IPS-11a (cell line): ENCODE measurements around the gene SSBP4.
"Not testable (repeated sequence)": the region's sequence is repeated elsewhere in the genome, so short reads cannot be mapped to it uniquely, and the experiment has no call there.

ENCODE experiments used
- H3K4me3 ChIP-seq: one replicate; pipeline ENCODE4 v1.5.1; 2013; ENCODE audit warnings: low read depth, low read length, control low read depth

SSBP4 gene

DNA sequence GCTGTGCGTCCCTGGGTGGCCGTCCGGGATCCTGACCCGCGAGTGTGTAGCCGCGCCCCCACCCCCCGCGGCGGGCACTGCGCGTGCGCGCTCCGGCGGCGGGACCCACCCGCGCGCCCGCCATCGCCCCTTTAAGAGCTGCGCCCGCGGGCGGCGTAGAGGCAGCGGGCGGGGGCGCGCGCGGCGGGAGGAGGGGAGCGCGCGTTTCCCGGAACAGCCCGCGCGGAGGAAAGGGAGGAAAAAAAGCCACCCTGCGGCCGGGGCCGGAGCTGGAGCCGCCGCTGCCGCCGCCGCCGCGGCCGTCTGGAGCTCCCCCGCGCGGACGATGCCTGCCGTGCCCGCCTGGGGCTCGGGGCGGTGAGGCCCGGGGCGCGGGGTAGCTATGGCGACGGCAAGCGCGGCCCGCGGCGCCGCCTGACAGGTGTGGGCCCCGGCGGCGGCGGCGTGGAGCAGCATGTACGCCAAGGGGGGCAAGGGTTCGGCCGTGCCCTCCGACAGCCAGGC lies at the start of gene SSBP4:
Gene SSBP4 (plus strand): TSS at position 204 of the 504 bp plus-strand sequence. CDS start 251 bp downstream, at position 455.
- peak within 1 kb of the TSS; percentile 41 for H3K4me3 ChIP-seq

DNA sequence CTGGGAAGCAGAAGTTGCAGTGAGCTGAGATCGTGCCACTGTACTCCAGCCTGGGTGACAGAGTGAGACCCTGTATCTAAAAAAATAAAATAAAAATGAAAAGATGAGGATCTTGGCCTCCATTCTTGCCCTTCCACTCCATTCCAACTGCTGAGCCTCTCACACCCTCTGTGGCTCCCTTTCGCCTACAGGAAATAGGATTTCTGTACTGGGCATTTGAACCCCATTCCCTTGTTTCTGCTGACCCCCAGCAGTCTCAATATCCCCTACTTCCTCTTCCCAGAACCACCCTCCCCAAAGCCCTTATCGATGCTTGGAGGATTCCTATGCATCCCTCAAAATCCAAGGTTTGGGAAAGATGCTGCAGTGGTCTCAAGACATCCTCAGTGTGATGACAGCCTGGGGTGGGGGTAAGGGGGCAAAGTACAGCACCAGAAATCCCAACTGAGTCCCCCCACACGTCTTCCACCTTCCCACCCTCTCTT lies 45.7 kb upstream of the SSBP4 start:
- no peak overlapping the region for H3K4me3 ChIP-seq

DNA sequence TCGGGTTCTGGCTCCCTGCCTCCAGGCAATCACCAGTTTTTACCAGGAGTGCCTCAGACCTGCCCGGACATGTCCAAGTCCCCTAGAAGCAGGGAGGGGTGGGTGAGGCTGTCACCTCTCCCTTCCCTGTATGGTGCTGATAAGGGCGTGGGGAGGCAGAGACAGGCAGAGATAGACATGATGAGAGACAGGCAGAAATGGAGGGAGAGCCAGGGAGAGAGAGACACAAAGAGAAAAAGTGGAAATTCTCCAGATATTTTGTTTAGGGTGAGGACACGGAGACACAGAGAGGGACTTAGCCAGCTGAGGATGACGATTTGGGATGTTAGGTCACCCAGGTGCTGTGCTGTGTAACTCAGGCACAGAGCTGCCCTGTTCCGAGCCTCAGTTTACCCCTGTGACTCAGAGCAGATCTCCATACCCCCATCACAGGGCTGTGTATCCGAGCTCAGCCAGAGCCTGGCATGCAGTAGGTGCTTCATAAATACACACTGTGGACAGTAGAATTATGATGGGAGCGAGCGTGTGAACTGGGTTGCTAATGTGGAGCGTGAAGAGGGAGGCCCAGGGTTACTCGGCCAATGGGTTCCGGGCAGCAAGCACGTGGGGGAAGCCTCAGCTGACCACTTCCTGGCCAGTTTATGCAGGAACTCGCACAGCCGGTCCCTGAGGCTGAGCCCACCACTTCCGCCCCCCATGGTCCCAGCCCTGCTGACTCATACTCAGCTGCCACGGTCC lies 45.1 kb upstream of the SSBP4 start:
- no peak overlapping the region for H3K4me3 ChIP-seq

DNA sequence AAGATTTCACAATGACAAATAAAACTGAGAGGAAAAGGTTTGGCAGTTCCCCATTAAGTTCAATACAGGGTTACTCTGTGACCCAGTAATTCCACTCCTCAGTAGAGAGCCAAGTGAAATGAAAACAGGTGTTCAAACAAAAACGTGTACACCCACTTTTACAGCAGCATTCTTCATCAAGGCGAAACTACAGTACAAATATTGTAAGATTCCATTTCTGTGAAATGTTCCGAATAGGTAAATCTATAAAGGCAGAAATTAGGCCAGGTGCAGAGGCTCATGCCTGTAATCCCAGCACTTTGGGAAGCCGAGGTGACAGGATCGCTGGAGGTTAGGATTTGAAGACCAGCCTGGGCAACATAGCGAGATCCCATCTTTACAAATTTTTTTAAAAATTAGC lies 42.2 kb upstream of the SSBP4 start:
- H3K4me3 ChIP-seq, result no peak overlapping the region

DNA sequence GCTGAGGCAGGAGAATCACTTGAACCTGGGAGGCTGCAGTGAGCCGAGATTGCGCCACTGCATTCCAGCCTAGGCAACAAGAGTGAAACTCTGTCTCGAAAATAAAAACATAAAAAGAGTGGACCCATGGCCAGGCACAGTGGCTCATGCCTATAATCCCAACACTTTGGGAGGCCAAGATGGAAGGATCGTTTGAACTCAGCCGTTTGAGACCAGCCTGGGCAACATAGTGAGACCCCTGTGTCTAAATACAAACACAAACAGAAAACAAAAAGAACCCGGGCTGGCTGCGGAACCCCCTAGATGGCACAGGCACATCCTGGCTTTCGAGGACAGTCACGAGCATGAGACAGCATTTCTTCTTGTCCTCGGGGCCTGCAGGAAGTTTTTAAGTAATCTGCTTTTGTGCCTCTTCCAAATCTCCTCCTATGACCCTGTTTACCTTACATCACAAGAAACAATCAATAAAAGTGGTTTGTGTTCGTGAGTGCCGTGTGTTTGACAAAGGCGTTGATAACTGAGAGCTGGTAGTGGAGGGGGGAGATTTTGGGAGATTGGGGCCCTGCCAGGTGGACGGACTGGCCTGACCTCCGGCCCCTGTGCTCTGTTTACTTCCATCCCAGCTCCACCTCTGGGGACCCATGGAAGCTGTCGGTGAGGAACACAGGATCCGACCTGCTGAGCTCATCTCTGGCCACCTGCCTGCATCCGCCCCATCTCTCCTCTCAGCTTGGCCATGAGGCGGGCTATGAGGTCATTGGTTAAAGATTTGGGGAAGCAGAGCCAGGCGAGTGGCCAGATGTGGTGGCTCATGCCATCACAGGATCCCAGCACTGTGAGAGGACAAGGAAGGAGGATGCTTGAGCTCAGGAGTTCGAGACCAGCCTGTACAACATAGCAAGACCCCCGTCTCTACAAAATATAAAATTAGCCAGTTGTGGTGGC lies 39.1 kb upstream of the SSBP4 start:
- no peak overlapping the region for H3K4me3 ChIP-seq

DNA sequence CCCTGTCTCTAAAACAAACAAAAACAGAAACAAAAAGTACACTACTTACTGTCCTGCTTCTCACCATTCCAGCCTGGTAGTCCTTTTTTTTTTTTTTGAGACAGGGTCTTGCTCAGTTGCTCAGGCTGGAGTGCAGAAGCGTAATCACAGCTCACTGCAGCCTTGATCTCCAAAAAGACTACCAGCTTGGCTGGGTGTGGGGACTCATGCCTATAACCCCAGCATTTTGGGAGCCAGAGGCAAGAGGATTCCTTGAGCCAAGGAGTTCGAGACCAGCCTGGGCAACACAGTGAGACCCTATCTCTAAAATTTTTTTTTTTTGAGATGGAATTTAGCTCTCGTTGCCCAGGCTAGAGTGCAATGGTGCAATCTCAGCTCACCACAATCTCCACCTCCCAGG lies 38.4 kb upstream of the SSBP4 start:
- H3K4me3 ChIP-seq, result no peak overlapping the region

DNA sequence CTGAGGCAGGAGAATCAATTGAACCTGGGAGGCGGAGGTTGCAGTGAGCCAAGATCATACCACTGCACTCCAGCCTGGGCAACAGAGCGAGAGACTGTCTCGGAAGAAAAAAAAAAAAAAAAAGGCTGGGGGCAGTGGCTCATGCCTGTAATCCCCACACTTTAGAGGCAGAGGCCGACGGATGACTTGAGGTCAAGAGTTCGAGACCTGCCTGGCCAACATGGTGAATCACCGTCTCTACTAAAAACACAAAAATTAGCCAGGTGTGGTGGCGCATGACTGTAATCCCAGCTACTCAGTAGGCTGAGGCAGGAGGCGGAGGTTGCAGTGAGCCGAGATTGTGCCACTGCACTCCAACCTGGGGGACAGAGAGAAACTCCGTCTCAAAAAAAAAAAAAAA lies 35.6 kb upstream of the SSBP4 start:
- not testable (repeated sequence) for H3K4me3 ChIP-seq

DNA sequence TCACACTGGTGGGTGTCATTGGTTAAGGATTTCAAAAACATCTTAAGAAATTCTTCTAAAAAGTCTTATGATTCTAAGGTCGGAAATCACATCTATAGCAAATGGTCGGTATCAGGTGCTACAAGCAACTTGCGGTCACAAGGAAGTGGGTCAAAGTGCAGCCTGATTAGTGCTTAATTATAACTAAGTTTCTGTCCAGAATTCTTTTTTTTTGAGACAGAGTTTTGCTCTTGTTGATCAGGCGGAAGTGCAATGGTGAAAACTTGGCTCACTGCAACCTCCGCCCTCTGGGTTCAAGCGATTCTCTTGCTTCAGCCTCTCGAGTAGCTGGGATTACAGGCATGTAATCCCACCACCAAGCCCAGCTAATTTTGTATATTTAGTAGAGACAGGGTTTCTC lies 34.4 kb upstream of the SSBP4 start:
- H3K4me3 ChIP-seq, result no peak overlapping the region

DNA sequence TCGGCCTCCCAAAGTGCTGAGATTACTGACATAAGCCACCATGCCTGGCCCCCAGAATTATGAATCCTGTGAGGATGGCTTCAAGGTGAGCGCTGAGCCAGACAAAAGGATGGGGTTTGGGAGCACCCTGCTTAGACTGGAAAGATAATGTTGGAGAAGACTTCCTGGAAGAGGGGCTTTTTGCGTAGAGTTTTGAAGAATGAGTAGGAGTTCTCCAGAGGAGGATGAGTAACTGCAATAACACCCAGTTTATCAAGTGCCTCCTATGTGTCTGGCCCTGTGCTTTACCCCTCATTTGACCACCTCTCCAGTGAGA lies 33.9 kb upstream of the SSBP4 start:
- no peak overlapping the region for H3K4me3 ChIP-seq

DNA sequence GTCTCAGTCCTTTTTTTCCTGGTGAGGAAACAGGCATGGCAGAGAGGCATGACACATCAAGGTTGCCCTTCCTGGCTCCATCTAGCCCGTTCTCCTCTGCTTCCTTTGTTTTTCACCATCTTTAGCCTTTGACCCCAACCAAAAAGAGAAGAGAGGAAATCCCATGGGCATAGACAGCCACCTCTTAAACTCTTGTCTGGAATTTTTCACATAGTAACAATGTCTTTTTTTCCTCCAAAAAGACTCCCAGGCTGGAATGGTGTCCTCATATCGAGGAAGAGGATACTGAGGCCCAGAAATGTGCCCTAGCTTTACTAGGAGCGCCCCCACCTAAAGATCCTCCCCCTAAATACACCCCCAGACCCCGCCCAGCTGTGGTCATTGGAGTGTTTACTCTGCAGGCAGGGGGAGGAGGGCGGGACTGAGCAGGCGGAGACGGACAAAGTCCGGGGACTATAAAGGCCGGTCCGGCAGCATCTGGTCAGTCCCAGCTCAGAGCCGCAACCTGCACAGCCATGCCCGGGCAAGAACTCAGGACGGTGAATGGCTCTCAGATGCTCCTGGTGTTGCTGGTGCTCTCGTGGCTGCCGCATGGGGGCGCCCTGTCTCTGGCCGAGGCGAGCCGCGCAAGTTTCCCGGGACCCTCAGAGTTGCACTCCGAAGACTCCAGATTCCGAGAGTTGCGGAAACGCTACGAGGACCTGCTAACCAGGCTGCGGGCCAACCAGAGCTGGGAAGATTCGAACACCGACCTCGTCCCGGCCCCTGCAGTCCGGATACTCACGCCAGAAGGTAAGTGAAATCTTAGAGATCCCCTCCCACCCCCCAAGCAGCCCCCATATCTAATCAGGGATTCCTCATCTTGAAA lies 33.3 kb upstream of the SSBP4 start, which contains the start of gene GDF15:
Gene GDF15 (plus strand): TSS at position 484 of the 868 bp plus-strand sequence. CDS start 32 bp downstream, at position 516.
- peak within 1 kb of the TSS; percentile 9 for H3K4me3 ChIP-seq

DNA sequence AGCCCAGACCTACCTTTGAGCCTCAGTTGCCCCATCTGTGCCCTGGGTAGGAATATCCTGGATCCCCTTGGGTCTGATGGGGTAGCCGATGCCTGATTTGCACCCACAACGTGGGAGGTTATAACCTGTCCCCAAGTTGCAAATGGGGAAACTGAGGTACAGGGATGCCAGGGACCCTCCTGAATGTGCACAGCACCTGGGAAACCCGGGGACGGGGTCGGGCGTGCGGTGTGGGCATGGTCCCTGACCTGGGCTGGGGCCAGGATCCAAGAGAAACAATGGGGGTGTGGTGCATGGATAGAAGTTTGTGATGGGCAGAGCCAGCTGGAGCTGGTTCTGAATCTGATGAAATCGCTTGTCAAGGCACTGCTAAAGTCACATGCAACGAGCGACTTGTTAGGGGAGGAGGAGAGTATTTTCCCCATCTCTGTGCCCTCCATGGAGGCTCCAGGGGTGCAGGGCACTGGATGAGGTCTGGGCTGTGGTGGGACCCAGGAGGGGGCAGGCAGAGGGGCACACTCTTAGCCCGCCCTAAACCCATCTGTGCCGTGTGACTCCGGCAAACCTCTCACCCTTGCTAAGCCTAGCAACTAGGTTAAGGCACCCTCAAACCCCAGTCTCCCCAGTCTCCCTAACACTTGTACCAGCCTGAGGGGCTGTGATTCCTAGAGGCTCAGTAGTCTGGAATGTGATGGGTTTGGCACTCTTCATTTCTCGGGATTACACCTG lies 32.5 kb upstream of the SSBP4 start:
- H3K4me3 ChIP-seq, result peak overlapping the region; percentile 9

DNA sequence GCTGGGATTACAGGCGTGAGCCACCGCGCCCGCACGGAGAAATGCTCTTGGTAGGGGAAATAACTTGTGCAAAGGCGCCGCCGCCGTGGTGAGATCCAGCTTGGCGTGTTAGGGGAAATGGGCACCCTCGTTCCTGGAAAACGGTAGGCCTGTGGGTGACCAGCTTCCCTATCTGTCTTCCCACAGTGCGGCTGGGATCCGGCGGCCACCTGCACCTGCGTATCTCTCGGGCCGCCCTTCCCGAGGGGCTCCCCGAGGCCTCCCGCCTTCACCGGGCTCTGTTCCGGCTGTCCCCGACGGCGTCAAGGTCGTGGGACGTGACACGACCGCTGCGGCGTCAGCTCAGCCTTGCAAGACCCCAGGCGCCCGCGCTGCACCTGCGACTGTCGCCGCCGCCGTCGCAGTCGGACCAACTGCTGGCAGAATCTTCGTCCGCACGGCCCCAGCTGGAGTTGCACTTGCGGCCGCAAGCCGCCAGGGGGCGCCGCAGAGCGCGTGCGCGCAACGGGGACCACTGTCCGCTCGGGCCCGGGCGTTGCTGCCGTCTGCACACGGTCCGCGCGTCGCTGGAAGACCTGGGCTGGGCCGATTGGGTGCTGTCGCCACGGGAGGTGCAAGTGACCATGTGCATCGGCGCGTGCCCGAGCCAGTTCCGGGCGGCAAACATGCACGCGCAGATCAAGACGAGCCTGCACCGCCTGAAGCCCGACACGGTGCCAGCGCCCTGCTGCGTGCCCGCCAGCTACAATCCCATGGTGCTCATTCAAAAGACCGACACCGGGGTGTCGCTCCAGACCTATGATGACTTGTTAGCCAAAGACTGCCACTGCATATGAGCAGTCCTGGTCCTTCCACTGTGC lies 30.9 kb upstream of the SSBP4 start:
- H3K4me3 ChIP-seq, result peak overlapping the region; percentile 1

DNA sequence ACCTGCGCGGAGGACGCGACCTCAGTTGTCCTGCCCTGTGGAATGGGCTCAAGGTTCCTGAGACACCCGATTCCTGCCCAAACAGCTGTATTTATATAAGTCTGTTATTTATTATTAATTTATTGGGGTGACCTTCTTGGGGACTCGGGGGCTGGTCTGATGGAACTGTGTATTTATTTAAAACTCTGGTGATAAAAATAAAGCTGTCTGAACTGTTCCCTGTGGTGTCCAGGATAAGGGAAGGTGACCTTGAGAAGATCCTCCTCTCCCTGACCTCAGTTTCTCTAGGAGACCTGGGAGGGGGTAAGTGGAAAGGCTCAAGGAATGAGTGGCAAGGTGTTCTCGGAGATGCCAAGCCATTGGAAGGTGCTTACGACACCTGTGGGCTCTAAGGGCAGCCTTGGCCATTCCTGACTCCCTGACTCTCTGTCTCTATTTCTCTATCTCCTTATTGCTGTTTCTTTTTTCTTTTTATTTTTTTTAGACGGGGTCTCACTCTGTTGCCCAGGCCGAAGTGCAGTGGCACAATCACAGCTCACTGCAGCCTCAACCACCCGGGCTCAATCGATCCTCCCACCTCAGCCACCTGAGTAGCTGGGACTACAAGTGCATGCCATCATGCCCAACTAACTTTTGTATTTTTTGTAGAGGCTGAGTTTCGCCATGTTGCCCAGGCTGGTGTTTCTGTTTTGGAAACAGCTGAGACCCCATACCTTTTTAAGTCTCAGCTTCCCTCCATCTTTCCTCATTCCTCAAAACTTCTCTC lies 30.1 kb upstream of the SSBP4 start:
- H3K4me3 ChIP-seq, result no peak overlapping the region

DNA sequence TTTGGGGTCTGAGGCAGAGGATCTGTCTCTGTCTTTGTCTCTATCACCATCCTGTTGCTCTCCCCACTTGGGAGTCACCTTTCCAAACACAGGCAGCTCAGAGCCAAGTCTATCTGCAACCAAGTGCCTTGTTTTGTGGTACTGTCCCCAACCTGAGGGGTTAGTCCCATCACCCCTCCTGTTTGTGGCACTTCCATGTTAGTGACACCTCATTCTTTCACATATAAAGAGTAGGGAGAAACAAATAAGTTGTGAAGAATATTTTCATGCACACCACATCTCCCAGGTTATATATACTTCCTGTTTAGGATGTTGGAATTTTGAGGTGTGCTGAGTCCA lies 29.5 kb upstream of the SSBP4 start:
- H3K4me3 ChIP-seq, result no peak overlapping the region

DNA sequence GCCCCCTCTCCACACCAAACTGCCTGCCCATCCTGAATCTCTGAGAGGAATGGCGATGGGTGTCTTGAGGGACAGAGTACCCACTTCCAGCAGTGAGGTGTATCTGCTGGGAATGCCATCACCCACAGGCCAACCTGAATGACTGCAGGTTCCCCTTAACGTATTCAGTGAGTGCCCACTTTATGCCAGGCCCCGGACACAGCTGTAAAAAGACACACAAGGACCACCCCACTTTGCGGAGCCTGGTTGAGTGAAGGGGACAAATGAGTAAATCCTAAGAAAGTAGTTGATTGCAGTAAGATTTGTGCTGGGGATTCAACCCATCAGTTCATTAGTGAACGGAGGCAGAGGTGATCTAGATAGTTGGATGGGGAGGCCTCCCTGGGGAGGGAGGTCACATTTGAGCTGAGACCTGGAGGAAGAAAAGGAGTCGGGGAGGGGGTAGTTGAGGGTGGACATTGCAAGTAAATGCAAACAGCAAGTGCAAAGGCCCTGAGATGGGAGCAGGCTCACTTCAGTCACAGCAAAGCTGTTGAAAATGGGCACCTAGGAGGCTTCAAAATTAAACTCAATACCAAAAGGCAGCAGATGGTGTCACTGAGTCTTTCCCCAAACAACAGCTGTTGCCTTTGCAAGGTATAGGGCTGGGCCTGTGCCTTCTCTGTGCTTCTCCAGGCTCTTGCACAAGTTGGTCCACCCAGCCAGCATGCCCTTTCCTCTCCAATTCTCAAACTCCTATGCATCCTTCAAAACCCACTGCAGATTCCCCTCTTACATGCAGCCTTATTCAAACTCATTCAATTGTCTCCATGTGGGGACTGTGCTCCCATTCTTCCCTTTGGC lies 28.9 kb upstream of the SSBP4 start:
- H3K4me3 ChIP-seq, result no peak overlapping the region

DNA sequence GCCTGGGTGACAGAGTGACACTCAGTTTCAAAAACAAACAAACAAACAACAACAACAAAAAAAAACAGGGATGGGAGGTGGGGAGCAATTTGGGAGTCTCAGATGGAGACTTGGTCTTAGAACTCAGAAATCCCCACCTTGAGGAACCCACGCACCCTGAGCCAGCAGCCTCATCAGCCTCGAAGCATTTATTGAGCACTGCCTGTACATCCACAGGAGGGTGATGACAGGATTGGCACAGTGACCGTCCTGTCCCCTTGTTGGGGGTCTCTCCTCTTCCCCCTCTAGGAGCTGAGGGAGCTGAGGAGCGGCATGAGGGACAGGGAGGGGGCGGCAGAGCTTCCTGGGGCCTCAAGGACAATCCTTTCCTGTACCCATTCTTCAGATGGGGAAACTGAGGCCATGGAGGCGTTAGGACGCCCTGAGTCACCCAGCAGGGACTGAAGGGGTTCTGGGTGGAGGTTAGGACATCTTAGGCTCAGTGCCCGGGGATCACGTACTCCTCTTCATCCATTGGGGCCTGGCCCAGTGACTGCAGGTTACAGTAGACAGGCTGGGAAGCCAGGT lies 27.6 kb upstream of the SSBP4 start:
- H3K4me3 ChIP-seq, result no peak overlapping the region

DNA sequence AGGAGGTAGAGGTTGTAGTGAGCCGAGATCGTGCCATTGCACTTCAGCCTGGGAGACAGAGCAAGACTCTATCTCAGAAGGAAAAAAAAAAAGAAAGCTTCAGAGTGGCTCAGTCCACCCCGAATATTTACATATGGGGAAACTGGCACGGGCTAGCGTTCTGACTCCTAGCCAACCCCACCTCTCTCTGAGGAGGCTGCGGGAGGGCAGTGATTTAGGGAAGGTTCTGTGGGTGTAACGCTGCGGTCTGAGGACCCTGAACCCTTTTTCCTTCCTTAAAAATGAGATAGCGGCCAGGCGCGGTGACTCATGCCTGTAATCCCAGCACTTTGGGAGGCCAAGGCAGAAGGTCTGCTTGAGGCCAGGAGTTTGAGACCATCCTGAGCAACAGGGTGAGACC lies 26.8 kb upstream of the SSBP4 start:
- no peak overlapping the region for H3K4me3 ChIP-seq
